CD14-positive monocyte (primary cell): ENCODE results near the gene TTPAL. TPM values are rescaled to one million over a fixed set of nuclear protein-coding genes. Genes with fewer than 3 reads are reported as not detected.

ENCODE experiments used
- DNase-seq, 3 donors: peaks; one replicate each; pipeline ENCODE4 v3.0.0-alpha.2; 2011 to 2022
- H2AFZ ChIP-seq: 2 replicates; pipeline ENCODE4 v1.6.0; 2012; ENCODE audit warnings: mild to moderate bottlenecking, low read depth, low read length, inconsistent platforms; ENCODE audit not compliant: insufficient read depth, poor library complexity, severe bottlenecking
- H3K27ac ChIP-seq, 2 donors: 1 replicate in 1 of 2; 2 replicates in 1 of 2; pipeline ENCODE4 v1.5.1; 2012 to 2013; ENCODE audit warnings: low read length in 2 of 2, control low read depth in 1 of 2, inconsistent platforms in 1 of 2, low read depth in 1 of 2, mild to moderate bottlenecking in 1 of 2
- H3K27me3 ChIP-seq, 2 donors: one replicate each; pipeline versions ENCODE4 v1.6.0 to v1.6.1; 2011 to 2013; ENCODE audit warnings: low read length in 2 of 2; ENCODE audit not compliant: control insufficient read depth in 2 of 2, insufficient read depth in 2 of 2
- H3K36me3 ChIP-seq, 2 donors: replicated peaks in 1 of 2; 1 replicate in 1 of 2; 2 replicates in 1 of 2; pipeline versions ENCODE4 v1.5.1 to v1.6.1; 2012 to 2013; ENCODE audit warnings: low read length in 2 of 2, control low read depth in 1 of 2, inconsistent platforms in 1 of 2, mild to moderate bottlenecking in 1 of 2; ENCODE audit not compliant: insufficient read depth in 2 of 2, control insufficient read depth in 1 of 2
- H3K4me1 ChIP-seq, 2 donors: 1 replicate in 1 of 2; 2 replicates in 1 of 2; pipeline versions ENCODE4 v1.5.1 to v1.6.1; 2012 to 2013; ENCODE audit warnings: low read length in 2 of 2, control low read depth in 1 of 2, inconsistent platforms in 1 of 2, mild to moderate bottlenecking in 1 of 2, moderate library complexity in 1 of 2; ENCODE audit not compliant: insufficient read depth in 2 of 2, control insufficient read depth in 1 of 2
- H3K4me2 ChIP-seq: replicated peaks from 2 replicates; pipeline ENCODE3; 2012; ENCODE audit warnings: low read length, moderate library complexity, mild to moderate bottlenecking; ENCODE audit not compliant: poor library complexity, severe bottlenecking; ENCODE audit errors: extremely low read depth
- H3K4me3 ChIP-seq, 3 experiments: fragments of 200-600 bp in 1 of 3; sonication (generic) in 1 of 3; replicated peaks in 1 of 3; 1 replicate in 2 of 3; 2 replicates in 1 of 3; pipeline ENCODE4 v1.5.1; 2011 to 2013; ENCODE audit warnings: low read length in 3 of 3, mild to moderate bottlenecking in 3 of 3, control low read depth in 2 of 3, low read depth in 2 of 3, inconsistent platforms in 1 of 3, moderate library complexity in 1 of 3
- H3K79me2 ChIP-seq: 2 replicates; pipeline ENCODE4 v1.6.0; 2012; ENCODE audit warnings: mild to moderate bottlenecking, control low read depth, inconsistent platforms, low read length, moderate library complexity; ENCODE audit not compliant: insufficient read depth
- H3K9ac ChIP-seq: 2 replicates; pipeline ENCODE4 v1.6.0; 2017; ENCODE audit warnings: low read length, mild to moderate bottlenecking; ENCODE audit not compliant: insufficient read depth, poor library complexity, severe bottlenecking
- H3K9me3 ChIP-seq, 2 donors: replicated peaks in 1 of 2; 1 replicate in 1 of 2; 2 replicates in 1 of 2; pipeline versions ENCODE4 v1.5.1 to v1.6.1; 2012 to 2013; ENCODE audit warnings: low read length in 2 of 2, control low read depth in 1 of 2; ENCODE audit not compliant: control insufficient read depth in 1 of 2, insufficient read depth in 1 of 2
- H4K20me1 ChIP-seq: 2 replicates; pipeline ENCODE4 v1.6.0; 2012; ENCODE audit warnings: mild to moderate bottlenecking, low read length, control low read depth, moderate library complexity; ENCODE audit not compliant: insufficient read depth
- H3K27ac Mint-ChIP-seq, 7 donors: one replicate each; pipeline ENCODE4 v1.8.0; 2020; ENCODE audit warnings: mild to moderate bottlenecking in 7 of 7, mixed read lengths in 7 of 7, moderate library complexity in 6 of 7, inconsistent platforms in 2 of 7
- H3K27me3 Mint-ChIP-seq, 3 donors: one replicate each; pipeline ENCODE4 v1.8.0; 2021 to 2022; ENCODE audit warnings: low read depth in 3 of 3, mild to moderate bottlenecking in 3 of 3, mixed read lengths in 3 of 3, moderate library complexity in 3 of 3, inconsistent platforms in 1 of 3
- H3K36me3 Mint-ChIP-seq, 2 donors: one replicate each; pipeline ENCODE4 v1.8.0; 2020; ENCODE audit warnings: mixed read lengths in 2 of 2, inconsistent platforms in 1 of 2, mild to moderate bottlenecking in 1 of 2
- H3K4me1 Mint-ChIP-seq: one replicate; pipeline ENCODE4 v1.8.0; 2020; ENCODE audit warnings: mild to moderate bottlenecking, mixed read lengths
- H3K4me3 Mint-ChIP-seq, 2 donors: one replicate each; pipeline ENCODE4 v1.8.0; 2020; ENCODE audit warnings: mild to moderate bottlenecking in 2 of 2, mixed read lengths in 2 of 2, moderate library complexity in 1 of 2
- H3K9me3 Mint-ChIP-seq, 7 donors: one replicate each; pipeline ENCODE4 v1.8.0; 2020 to 2022; ENCODE audit warnings: mixed read lengths in 7 of 7, mild to moderate bottlenecking in 6 of 7, moderate library complexity in 6 of 7, inconsistent platforms in 2 of 7
- WGBS: methylation state at CpG from one replicate; pipeline ENCODE4 v1.1.5; 2013; ENCODE audit warnings: missing lambda C conversion rate; ENCODE audit not compliant: insufficient coverage; 5-methylcytosine and 5-hydroxymethylcytosine counted together
- intact Hi-C, 2 donors: fragments of 100-400 bp; cut with micrococcal nuclease; formaldehyde crosslinking; loops; one replicate each; pipeline versions ENCODE4 v1.15.0 to v1.15.1; 2023
- polyA plus RNA-seq, 3 donors: library from polyadenylated mRNA; depleted of rRNA in 1 of 3; unstranded in 2 of 3; stranded (reverse) in 1 of 3; fragments of 300-500 nt in 2 of 3; fragments of >200 nt in 1 of 3; fragmentation: Illumina TruSeq in 2 of 3; gene quantifications; 1 replicate in 2 of 3; 2 replicates in 1 of 3; pipeline ENCODE4 v1.2.3, GENCODE V29; 2012 to 2021
- TF ChIP-seq, protein P1 (sequence below): fragments of 200-600 bp; IDR thresholded peaks from one replicate; pipeline ENCODE4 v1.8.0; 2022; ENCODE audit warnings: antibody characterized with exemption, mild to moderate bottlenecking

TTPAL gene
- polyA plus RNA-seq, 3 donors: 1.5 to 4.9 (median 3.0) TPM

DNA sequence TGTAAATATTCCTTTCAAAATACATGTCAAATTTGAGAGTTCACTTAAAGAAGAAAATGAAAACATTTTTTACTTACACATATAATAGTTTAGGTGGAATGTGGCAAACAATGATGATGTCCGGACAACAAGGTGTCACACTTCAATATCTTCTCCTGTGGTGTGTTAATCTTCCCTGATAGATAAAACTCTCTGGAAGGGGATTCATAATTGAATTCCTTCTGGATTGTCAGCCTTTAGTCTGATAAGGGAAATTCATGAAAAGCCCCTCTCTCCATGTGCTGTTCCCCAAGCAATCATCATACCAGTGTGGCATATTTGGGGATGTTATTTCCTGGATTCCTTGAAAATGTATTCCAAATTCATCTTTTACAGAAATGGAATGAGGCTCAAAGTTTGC lies 47.2 kb downstream of the TTPAL start:
- Mint-ChIP-seq H3K9me3 (no peaks in the 10 kb centered on the region), H3K4me3 (no peak overlapping the region), H3K27me3 (no peaks in the 10 kb centered on the region), H3K4me1 (peaks cover 38% of the 10 kb centered on the region), H3K36me3 (peaks cover 7% of the 10 kb centered on the region in 2 donors), H3K27ac (peak overlapping the region in 6 of 7 donors; percentile 18 to 98 (median 96))
- Histone ChIP-seq H3K27ac (no peak overlapping the region), H3K9ac (no peak overlapping the region), H3K4me1 (peaks cover 25 to 39% of the 10 kb centered on the region in 2 donors), H3K9me3 (no peaks in the 10 kb centered on the region), H3K4me2 (no peak overlapping the region), H3K4me3 (no peak overlapping the region), H3K79me2 (peaks cover 40% of the 10 kb centered on the region), H3K36me3 (peaks cover 0 to 12% of the 10 kb centered on the region in 2 donors), H2AFZ (no peak overlapping the region), H3K27me3 (no peaks in the 10 kb centered on the region), H4K20me1 (peaks cover 11% of the 10 kb centered on the region)
- intact Hi-C loops: loop anchor here (5.0 to 10.0 kb wide), 4 partner anchors 46 to 89 kb away; partner anchors contain the start of gene TTPAL (in 1 of the 2)
- WGBS: no CpG with 5 or more reads among the region's 1 CpG
- no peak for DNase-seq
- TF ChIP-seq, protein P1, sequence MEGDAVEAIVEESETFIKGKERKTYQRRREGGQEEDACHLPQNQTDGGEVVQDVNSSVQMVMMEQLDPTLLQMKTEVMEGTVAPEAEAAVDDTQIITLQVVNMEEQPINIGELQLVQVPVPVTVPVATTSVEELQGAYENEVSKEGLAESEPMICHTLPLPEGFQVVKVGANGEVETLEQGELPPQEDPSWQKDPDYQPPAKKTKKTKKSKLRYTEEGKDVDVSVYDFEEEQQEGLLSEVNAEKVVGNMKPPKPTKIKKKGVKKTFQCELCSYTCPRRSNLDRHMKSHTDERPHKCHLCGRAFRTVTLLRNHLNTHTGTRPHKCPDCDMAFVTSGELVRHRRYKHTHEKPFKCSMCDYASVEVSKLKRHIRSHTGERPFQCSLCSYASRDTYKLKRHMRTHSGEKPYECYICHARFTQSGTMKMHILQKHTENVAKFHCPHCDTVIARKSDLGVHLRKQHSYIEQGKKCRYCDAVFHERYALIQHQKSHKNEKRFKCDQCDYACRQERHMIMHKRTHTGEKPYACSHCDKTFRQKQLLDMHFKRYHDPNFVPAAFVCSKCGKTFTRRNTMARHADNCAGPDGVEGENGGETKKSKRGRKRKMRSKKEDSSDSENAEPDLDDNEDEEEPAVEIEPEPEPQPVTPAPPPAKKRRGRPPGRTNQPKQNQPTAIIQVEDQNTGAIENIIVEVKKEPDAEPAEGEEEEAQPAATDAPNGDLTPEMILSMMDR: no peak

DNA sequence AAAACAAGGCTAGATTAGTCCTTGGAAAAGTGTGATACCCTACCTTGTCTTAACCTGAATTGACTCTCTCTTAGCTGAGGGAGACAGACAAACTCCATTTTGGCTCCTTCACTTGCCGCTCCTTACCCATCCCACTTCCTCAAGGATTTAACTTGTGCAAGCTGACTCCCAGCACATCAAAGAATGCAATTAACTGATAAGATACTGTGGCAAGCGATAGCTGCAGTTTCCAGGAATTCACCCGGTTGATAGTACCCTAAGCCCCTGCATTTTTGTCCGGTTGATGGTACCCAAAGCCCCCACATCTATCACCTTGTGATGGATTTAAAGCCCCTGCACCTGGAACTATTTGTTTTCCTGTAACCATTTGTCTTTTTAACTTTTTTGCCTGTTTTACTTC lies 48.1 kb downstream of the TTPAL start:
- no peaks in the 10 kb centered on the region for H3K9me3 Mint-ChIP-seq
- TF ChIP-seq, protein P1: no peak
- peaks cover 0 to 2% (median 0%) of the 10 kb centered on the region in 3 donors for H3K27me3 Mint-ChIP-seq
- Histone ChIP-seq H3K4me1 (peaks cover 25 to 39% of the 10 kb centered on the region in 2 donors), H3K4me3 (no peak overlapping the region), H3K36me3 (peaks cover 0 to 9% of the 10 kb centered on the region in 2 donors), H3K4me2 (no peak overlapping the region), H3K27ac (no peak overlapping the region), H2AFZ (peak overlapping the region; percentile 23), H3K79me2 (peaks cover 31% of the 10 kb centered on the region), H3K9ac (no peak overlapping the region), H3K27me3 (no peaks in the 10 kb centered on the region), H4K20me1 (peaks cover 5% of the 10 kb centered on the region), H3K9me3 (no peaks in the 10 kb centered on the region)
- H3K27ac Mint-ChIP-seq: peak overlapping the region in 2 of 7 donors; percentile 14 to 86
- H3K4me3 Mint-ChIP-seq: no peak overlapping the region
- WGBS: 100% methylated on average over 2 of the region's 4 CpGs
- no peak for DNase-seq
- H3K4me1 Mint-ChIP-seq: peaks cover 36% of the 10 kb centered on the region
- intact Hi-C loops: loop anchor here (5.0 to 10.0 kb wide), 4 partner anchors 46 to 89 kb away; partner anchors contain the start of gene TTPAL (in 1 of the 2)
- H3K36me3 Mint-ChIP-seq: peaks cover 4 to 7% of the 10 kb centered on the region in 2 donors
